Activated CD8-positive, alpha-beta memory T cell treated with anti-CD3 and anti-CD28 coated beads, Interleukin-2, amount 50 U/mL, for 1 hour (primary cell): ENCODE measurements around the gene ZNF429.
"Not testable (repeated sequence)": the region's sequence is repeated elsewhere in the genome, so short reads cannot be mapped to it uniquely, and the experiment has no call there.

Experiments
- DNase-seq: peaks from one replicate; pipeline ENCODE4 v3.0.0-alpha.2; 2020; ENCODE audit errors: extremely low read depth

ZNF429 gene

GRCh38 chr19:21590867-21591266 lies 85.5 kb downstream of the ZNF429 start:
- no peak for DNase-seq

- no peak for DNase-seq
Measured at GRCh38 chr19:21593008-21593481, 87.6 kb downstream of the ZNF429 start.

GRCh38 chr19:21593502-21593901 lies 88.1 kb downstream of the ZNF429 start:
- no peak for DNase-seq

GRCh38 chr19:21593934-21594820 lies 88.8 kb downstream of the ZNF429 start:
- DNase-seq = no peak

- no peak for DNase-seq
Measured at GRCh38 chr19:21595185-21595584, 89.8 kb downstream of the ZNF429 start.

- no peak for DNase-seq
Measured at GRCh38 chr19:21602082-21602658, 96.8 kb downstream of the ZNF429 start.

GRCh38 chr19:21602659-21603430 lies 97.4 kb downstream of the ZNF429 start:
- DNase-seq = not testable (repeated sequence)

GRCh38 chr19:21603431-21604231 lies 98.2 kb downstream of the ZNF429 start:
- DNase-seq = no peak

- no peak for DNase-seq
Measured at GRCh38 chr19:21604351-21604926, 99.0 kb downstream of the ZNF429 start.
